Astrocyte of the spinal cord (primary cell): ENCODE data around the gene ZNF579.

ENCODE experiments used
- DNase-seq: peaks from one replicate; pipeline ENCODE4 v3.0.0; 2011; ENCODE audit warnings: low read depth, low spot score
- H3K4me3 ChIP-seq: 2 replicates; pipeline ENCODE4 v1.5.1; 2011; ENCODE audit warnings: low read depth, mild to moderate bottlenecking, low read length, moderate library complexity
- in situ Hi-C: cut with HindIII; loops from 2 replicates; pipeline ENCODE4 v1.10.0; 2017; ENCODE audit warnings: low sequenced_read_pairs
- TF ChIP-seq, protein P1 (sequence below): IDR thresholded peaks from 2 replicates; pipeline ENCODE4 v1.5.1; 2012; ENCODE audit warnings: low read depth, mild to moderate bottlenecking, low read length, inconsistent platforms

ZNF579 gene

DNA sequence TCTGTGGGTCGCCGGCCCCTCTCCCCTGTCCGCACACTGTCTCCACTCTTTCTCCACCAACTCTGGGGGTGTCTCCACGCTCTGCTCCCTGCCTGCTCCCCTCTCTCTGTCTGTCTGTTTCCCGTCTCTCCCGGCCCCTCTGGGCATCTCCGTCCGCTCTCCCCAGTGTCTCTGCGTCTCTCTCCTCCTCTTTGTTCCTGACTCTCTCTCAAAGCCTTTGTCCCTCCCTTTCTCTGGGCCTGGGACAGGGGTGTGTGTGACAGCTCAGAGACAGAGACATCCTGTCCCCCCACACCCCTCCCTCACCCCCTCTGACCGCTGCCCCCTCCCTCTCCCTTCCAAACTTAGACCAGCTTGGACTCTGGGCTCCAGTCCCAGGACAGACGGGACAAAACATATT is 34.6 kb downstream of the ZNF579 start:
- no peak for DNase-seq
- in situ Hi-C loops = no loop called here
- no peak overlapping the region for H3K4me3 ChIP-seq
- TF ChIP-seq, protein P1, sequence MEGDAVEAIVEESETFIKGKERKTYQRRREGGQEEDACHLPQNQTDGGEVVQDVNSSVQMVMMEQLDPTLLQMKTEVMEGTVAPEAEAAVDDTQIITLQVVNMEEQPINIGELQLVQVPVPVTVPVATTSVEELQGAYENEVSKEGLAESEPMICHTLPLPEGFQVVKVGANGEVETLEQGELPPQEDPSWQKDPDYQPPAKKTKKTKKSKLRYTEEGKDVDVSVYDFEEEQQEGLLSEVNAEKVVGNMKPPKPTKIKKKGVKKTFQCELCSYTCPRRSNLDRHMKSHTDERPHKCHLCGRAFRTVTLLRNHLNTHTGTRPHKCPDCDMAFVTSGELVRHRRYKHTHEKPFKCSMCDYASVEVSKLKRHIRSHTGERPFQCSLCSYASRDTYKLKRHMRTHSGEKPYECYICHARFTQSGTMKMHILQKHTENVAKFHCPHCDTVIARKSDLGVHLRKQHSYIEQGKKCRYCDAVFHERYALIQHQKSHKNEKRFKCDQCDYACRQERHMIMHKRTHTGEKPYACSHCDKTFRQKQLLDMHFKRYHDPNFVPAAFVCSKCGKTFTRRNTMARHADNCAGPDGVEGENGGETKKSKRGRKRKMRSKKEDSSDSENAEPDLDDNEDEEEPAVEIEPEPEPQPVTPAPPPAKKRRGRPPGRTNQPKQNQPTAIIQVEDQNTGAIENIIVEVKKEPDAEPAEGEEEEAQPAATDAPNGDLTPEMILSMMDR = no peak

DNA sequence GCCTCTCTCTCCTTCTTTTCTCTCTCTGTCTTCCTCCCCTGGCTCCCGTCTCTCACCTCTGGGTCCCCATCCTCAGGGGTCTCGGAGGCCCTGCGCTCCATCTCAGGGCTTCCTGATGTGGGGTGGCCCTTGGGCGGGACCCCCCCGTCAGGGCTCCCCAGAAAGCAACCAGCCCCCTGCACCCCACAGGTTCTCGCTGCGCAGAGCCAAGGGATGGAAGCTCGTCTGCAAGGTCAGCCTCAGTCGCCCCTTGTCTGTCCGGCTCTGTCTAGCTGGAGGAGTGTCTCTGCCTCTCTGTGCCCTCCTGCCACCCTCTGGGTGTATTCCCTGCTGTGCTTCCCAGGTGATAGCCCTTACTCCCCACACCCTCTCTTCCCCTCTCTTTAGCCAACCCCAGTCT is 35.2 kb downstream of the ZNF579 start, which contains the start of gene SBK3:
TSS of gene SBK3 (minus strand) at position 101 of the 400 bp plus-strand sequence. CDS start at position 101, 0 bp downstream.
- in situ Hi-C loops = no loop called here
- H3K4me3 ChIP-seq = no peak within 1 kb of the TSS
- DNase-seq = no peak
- TF ChIP-seq, protein P1 = no peak

GRCh38 chr19:55544776-55545439 is 35.7 kb downstream of the ZNF579 start:
- TF ChIP-seq, protein P1 = no peak
- in situ Hi-C loops = no loop called here
- no peak overlapping the region for H3K4me3 ChIP-seq
- DNase-seq = no peak

- no peak for DNase-seq
- H3K4me3 ChIP-seq = no peak overlapping the region
- in situ Hi-C loops = no loop called here
- TF ChIP-seq, protein P1 = no peak
Measured at GRCh38 chr19:55544014-55544413, 36.6 kb downstream of the ZNF579 start.

DNA sequence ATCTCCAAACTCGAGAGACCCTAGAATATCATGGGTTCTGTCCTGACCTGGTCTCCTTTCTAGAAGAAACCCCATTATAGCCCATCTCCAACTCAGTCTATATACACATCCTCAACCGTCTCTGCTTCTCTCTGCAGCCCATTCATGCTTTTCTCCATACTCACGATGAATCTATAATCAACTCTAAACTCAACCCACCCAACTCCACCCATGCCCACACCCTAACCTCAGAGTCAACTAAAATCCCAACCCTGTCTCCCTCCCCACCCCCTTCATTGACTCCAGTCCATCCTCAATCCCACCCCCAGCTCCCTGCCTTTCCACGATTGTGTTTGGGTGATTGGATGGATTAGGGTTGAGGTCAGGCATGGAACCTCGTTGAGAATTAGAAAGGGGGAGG is 37.1 kb downstream of the ZNF579 start:
- no peak overlapping the region for H3K4me3 ChIP-seq
- TF ChIP-seq, protein P1 = no peak
- DNase-seq = no peak
- in situ Hi-C loops = no loop called here

- DNase-seq = no peak
- H3K4me3 ChIP-seq = no peak overlapping the region
- TF ChIP-seq, protein P1 = no peak
- in situ Hi-C loops = no loop called here
Measured at GRCh38 chr19:55542292-55542855, 38.3 kb downstream of the ZNF579 start.
